Fibroblast of lung (primary cell): ENCODE results near the gene SULT1A1.
"Not testable (repeated sequence)": the region's sequence is repeated elsewhere in the genome, so short reads cannot be mapped to it uniquely, and the experiment has no call there.

Experiments
- CTCF ChIP-seq, 2 donors: IDR thresholded peaks in 1 of 2; conservative IDR thresholded peaks in 1 of 2; 1 replicate in 1 of 2; 2 replicates in 1 of 2; pipeline ENCODE4 v1.5.1; 2011 to 2012; ENCODE audit warnings: low read length in 2 of 2, control low read depth in 1 of 2, inconsistent platforms in 1 of 2, low read depth in 1 of 2, mild to moderate bottlenecking in 1 of 2
- EZH2 ChIP-seq: IDR thresholded peaks from 2 replicates; pipeline ENCODE4 v1.5.1; 2012; ENCODE audit warnings: low read length, control low read depth, mild to moderate bottlenecking; ENCODE audit errors: missing control alignments

- TF ChIP-seq CTCF (conservative IDR thresholded peaks at IDR 0.05 in 1 of 2, IDR thresholded peaks at IDR 0.05 in 1 of 2; ENCODE audit: low read depth in 1 of 2, low read length in 2 of 2); EZH2: not testable (repeated sequence)
These were observed 6.4 kb upstream of the SULT1A1 start for GRCh38 chr16:28616224-28616577.
